ENCODE results near the gene DNAJB13.

Gene DNAJB13

DNA sequence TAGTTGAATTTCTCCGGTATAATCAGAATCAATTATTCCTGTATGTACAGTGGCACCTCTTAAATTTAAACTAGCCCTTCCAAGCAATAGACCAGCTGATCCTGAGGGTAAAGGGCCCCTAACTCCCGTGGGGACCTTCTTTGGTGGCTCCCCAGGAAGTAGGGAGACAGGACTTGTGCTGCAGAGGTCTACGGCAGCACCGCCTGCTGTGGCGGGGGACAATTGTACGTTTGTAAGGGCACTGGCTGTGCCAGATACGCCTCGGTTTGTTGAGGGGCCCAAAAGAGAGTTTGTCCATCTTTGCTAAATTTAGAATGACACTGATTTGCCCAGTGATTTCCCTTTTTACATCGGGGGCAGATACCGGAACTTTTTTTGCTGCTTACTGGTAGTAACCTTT is 5.9 kb upstream of the DNAJB13 start:
- H3K4me1 ChIP-seq (ENCODE audit: low read depth, poor library complexity, severe bottlenecking) = no peaks in the 10 kb centered on the region
- no peak overlapping the region for H3K9ac ChIP-seq
- TF ChIP-seq, protein P1, sequence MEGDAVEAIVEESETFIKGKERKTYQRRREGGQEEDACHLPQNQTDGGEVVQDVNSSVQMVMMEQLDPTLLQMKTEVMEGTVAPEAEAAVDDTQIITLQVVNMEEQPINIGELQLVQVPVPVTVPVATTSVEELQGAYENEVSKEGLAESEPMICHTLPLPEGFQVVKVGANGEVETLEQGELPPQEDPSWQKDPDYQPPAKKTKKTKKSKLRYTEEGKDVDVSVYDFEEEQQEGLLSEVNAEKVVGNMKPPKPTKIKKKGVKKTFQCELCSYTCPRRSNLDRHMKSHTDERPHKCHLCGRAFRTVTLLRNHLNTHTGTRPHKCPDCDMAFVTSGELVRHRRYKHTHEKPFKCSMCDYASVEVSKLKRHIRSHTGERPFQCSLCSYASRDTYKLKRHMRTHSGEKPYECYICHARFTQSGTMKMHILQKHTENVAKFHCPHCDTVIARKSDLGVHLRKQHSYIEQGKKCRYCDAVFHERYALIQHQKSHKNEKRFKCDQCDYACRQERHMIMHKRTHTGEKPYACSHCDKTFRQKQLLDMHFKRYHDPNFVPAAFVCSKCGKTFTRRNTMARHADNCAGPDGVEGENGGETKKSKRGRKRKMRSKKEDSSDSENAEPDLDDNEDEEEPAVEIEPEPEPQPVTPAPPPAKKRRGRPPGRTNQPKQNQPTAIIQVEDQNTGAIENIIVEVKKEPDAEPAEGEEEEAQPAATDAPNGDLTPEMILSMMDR (conservative IDR thresholded peaks at IDR 0.05; ENCODE audit: low read depth, low read length) = no peak
- no peak overlapping the region for H2AFZ ChIP-seq (ENCODE audit: low read depth)
- no peaks in the 10 kb centered on the region for H3K36me3 ChIP-seq (ENCODE audit: insufficient read depth)
- no peaks in the 10 kb centered on the region for H3K27me3 ChIP-seq (ENCODE audit: insufficient read depth, low read depth)
- no peaks in the 10 kb centered on the region for H4K20me1 ChIP-seq (ENCODE audit: insufficient read depth)
- no peak overlapping the region for H3K27ac ChIP-seq
- H3K4me2 ChIP-seq = no peak overlapping the region
- no peaks in the 10 kb centered on the region for H3K79me2 ChIP-seq (ENCODE audit: insufficient read depth, low read depth)
- no peak overlapping the region for H3K4me3 ChIP-seq (IDR thresholded peaks at IDR 0.05; ENCODE audit: insufficient read depth, low read depth, low read length)

DNA sequence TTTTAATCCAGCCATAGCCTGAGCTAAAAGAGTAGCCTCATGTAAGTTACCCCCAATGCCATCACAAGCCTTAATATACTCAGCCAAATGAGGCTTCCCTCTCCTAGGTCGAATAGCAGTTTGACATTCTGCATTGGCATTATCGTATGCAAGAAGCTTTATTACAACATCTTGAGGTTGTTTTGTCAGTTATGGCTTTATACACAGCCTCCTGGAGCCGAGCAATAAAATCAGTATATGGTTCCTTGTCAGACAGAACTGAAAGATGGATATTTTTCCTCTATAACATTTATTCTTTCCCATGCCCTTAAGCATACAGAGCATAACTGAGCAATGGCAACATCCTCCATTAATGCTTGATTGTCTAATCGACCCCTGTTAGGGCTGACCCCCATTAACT is 5.4 kb upstream of the DNAJB13 start:
- H2AFZ ChIP-seq (ENCODE audit: low read depth) = no peak overlapping the region
- H3K4me3 ChIP-seq (IDR thresholded peaks at IDR 0.05; ENCODE audit: insufficient read depth, low read depth, low read length) = no peak overlapping the region
- H3K9ac ChIP-seq = no peak overlapping the region
- H3K4me1 ChIP-seq (ENCODE audit: low read depth, poor library complexity, severe bottlenecking) = no peaks in the 10 kb centered on the region
- no peak overlapping the region for H3K27ac ChIP-seq
- TF ChIP-seq, protein P1 (conservative IDR thresholded peaks at IDR 0.05; ENCODE audit: low read depth, low read length) = no peak
- no peaks in the 10 kb centered on the region for H3K27me3 ChIP-seq (ENCODE audit: insufficient read depth, low read depth)
- H4K20me1 ChIP-seq (ENCODE audit: insufficient read depth) = no peaks in the 10 kb centered on the region
- H3K79me2 ChIP-seq (ENCODE audit: insufficient read depth, low read depth) = no peaks in the 10 kb centered on the region
- H3K4me2 ChIP-seq = no peak overlapping the region
- no peaks in the 10 kb centered on the region for H3K36me3 ChIP-seq (ENCODE audit: insufficient read depth)

DNA sequence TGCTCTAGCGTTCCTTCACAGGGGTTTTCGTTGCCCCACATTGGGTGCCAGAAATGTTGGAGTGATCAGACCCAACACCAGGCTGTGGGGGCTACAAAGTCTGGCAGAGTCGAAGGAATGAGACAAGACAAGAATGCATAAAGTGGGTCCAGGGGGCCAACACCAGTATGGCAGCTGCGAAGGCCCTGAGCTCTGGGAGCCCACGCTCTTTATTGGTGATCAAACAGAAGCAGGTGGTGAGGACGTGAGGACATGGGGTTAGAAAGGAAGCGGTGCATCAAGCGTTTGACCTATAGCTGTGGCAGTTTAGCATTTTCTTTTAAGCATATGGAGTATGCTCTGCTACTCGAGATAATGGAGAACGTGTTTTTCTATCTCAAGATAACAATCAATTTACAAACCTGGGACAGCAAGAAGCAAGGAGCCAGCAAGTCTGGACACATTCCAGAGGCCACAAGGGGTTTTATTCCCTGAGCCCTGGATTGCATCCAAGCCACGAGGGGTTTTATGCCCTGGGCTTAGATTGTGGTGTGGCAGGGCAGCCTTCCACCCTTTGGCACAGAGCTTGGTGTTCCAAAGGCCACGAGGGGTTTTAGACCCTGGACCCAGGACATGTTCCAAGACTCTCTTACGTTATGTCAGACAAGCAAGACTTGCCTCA is 3.9 kb upstream of the DNAJB13 start:
- TF ChIP-seq, protein P1 (conservative IDR thresholded peaks at IDR 0.05; ENCODE audit: low read depth, low read length) = no peak
- H4K20me1 ChIP-seq (ENCODE audit: insufficient read depth) = no peaks in the 10 kb centered on the region
- no peak overlapping the region for H3K4me2 ChIP-seq
- no peak overlapping the region for H3K27ac ChIP-seq
- H3K4me1 ChIP-seq (ENCODE audit: low read depth, poor library complexity, severe bottlenecking) = no peaks in the 10 kb centered on the region
- H3K27me3 ChIP-seq (ENCODE audit: insufficient read depth, low read depth) = no peaks in the 10 kb centered on the region
- no peak overlapping the region for H2AFZ ChIP-seq (ENCODE audit: low read depth)
- no peaks in the 10 kb centered on the region for H3K79me2 ChIP-seq (ENCODE audit: insufficient read depth, low read depth)
- no peak overlapping the region for H3K4me3 ChIP-seq (IDR thresholded peaks at IDR 0.05; ENCODE audit: insufficient read depth, low read depth, low read length)
- no peaks in the 10 kb centered on the region for H3K36me3 ChIP-seq (ENCODE audit: insufficient read depth)
- H3K9ac ChIP-seq = no peak overlapping the region

DNA sequence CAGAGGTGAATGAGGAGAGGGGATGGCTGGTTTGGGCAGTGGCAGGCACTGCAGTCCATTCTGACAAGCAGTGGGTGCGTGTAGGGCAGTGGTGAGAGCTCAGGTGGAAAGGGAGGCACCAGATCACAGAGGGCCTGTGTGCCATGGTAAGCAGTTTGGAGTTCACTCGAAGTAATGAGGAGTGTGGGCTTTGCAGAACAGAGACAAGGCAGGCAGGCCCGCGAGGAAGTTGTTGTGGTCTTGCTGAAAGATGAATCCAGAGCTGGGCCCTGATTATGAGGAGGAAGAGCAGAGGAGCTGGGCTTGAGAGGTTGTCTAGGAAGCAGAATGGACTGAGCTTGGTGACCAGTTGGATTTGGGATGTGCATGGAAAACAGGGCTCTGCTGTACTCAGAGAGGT is 1.6 kb upstream of the DNAJB13 start:
- H3K4me3 ChIP-seq (IDR thresholded peaks at IDR 0.05; ENCODE audit: insufficient read depth, low read depth, low read length) = no peak overlapping the region
- no peak overlapping the region for H3K4me2 ChIP-seq
- H3K27me3 ChIP-seq (ENCODE audit: insufficient read depth, low read depth) = no peaks in the 10 kb centered on the region
- H2AFZ ChIP-seq (ENCODE audit: low read depth) = no peak overlapping the region
- no peak overlapping the region for H3K9ac ChIP-seq
- TF ChIP-seq, protein P1 (conservative IDR thresholded peaks at IDR 0.05; ENCODE audit: low read depth, low read length) = no peak
- H3K4me1 ChIP-seq (ENCODE audit: low read depth, poor library complexity, severe bottlenecking) = no peaks in the 10 kb centered on the region
- no peaks in the 10 kb centered on the region for H4K20me1 ChIP-seq (ENCODE audit: insufficient read depth)
- H3K27ac ChIP-seq = no peak overlapping the region
- H3K79me2 ChIP-seq (ENCODE audit: insufficient read depth, low read depth) = no peaks in the 10 kb centered on the region
- H3K36me3 ChIP-seq (ENCODE audit: insufficient read depth) = no peaks in the 10 kb centered on the region

Data from KMS-11 (cell line).